ENCODE data around the gene FBXO42.

- TF ChIP-seq CTCF (IDR thresholded peaks at IDR 0.05; ENCODE audit: low read length) (no peak), EZH2 (IDR thresholded peaks at IDR 0.05; ENCODE audit: borderline replicate concordance, low read length) (no peak)
These were observed 17.5 kb upstream of the FBXO42 start for GRCh38 chr1:16369821-16370220.

Data from OCI-LY1 (cell line).